Measurements from ENCODE around the gene MCFD2.

GRCh38 chr2:46878240-46878877 is 37.2 kb downstream of the MCFD2 start:
- TF ChIP-seq CTCF (IDR thresholded peaks at IDR 0.05 in 8 of 11, conservative IDR thresholded peaks at IDR 0.05 in 3 of 11) (peak in 1 of 11 experiments; percentile 2), POLR2A (IDR thresholded peaks at IDR 0.05) (no peak)
